ENCODE results near the gene LY6G5C.
A peak's percentile ranks its signal among the peaks of the same experiment; 100 is the strongest.

LY6G5C gene

GRCh38 chr6:31687860-31688693 is 7.2 kb upstream of the LY6G5C start:
- no peak for DNase-seq (ENCODE audit: low spot score)
- no peak for TF ChIP-seq CTCF (IDR thresholded peaks at IDR 0.05; ENCODE audit: extremely low read depth, missing control alignments)

GRCh38 chr6:31687321-31687720 is 6.5 kb upstream of the LY6G5C start:
- DNase-seq (ENCODE audit: low spot score): no peak

GRCh38 chr6:31686483-31686882 is 5.6 kb upstream of the LY6G5C start:
- TF ChIP-seq CTCF (IDR thresholded peaks at IDR 0.05; ENCODE audit: extremely low read depth, missing control alignments): no peak
- no peak for DNase-seq (ENCODE audit: low spot score)

More at GRCh38 chr6:31687321-31687720, 6.5 kb upstream of the LY6G5C start:
- TF ChIP-seq CTCF (IDR thresholded peaks at IDR 0.05; ENCODE audit: extremely low read depth, missing control alignments): no peak

- DNase-seq (ENCODE audit: low spot score): no peak
- TF ChIP-seq CTCF (IDR thresholded peaks at IDR 0.05; ENCODE audit: extremely low read depth, missing control alignments): no peak
Observed at GRCh38 chr6:31683591-31683990, 2.7 kb upstream of the LY6G5C start.

GRCh38 chr6:31681135-31681671 is 336 bp upstream of the LY6G5C start:
- no peak for TF ChIP-seq CTCF (IDR thresholded peaks at IDR 0.05; ENCODE audit: extremely low read depth, missing control alignments)
- peak; percentile 66 for DNase-seq (ENCODE audit: low spot score)

- DNase-seq (ENCODE audit: low spot score): no peak
- no peak for TF ChIP-seq CTCF (IDR thresholded peaks at IDR 0.05; ENCODE audit: extremely low read depth, missing control alignments)
Observed at GRCh38 chr6:31677955-31678354, 2.9 kb downstream of the LY6G5C start.

GRCh38 chr6:31676904-31677303 is 4.0 kb downstream of the LY6G5C start:
- no peak for DNase-seq (ENCODE audit: low spot score)
- no peak for TF ChIP-seq CTCF (IDR thresholded peaks at IDR 0.05; ENCODE audit: extremely low read depth, missing control alignments)
